CD4-positive, alpha-beta T cell (primary cell): ENCODE results near the gene RYR3. TPM values are rescaled to one million over a fixed set of nuclear protein-coding genes. Genes with fewer than 3 reads are reported as not detected.

Source experiments
- ATAC-seq: fragments of 200-7000 bp; cut with Tn5 transposase; one replicate; pipeline ENCODE4 v1.10.0; 2022; ENCODE audit warnings: mild to moderate bottlenecking; ENCODE audit not compliant: poor library complexity
- CTCF ChIA-PET: fragments of 350-600 bp; sonication (Branson Sonifier 250); formaldehyde crosslinking; loops from one replicate; lab custom pipeline; 2021; ENCODE audit warnings: antibody characterized with exemption, inconsistent platforms; lab: Charles Lee
- POLR2A ChIA-PET: fragments of 350-600 bp; sonication (Branson Sonifier 250); formaldehyde crosslinking; loops from one replicate; lab custom pipeline; 2021; ENCODE audit warnings: antibody characterized with exemption, inconsistent platforms; lab: Charles Lee
- DNase-seq, 14 experiments: peaks; one replicate each; pipeline ENCODE4 v3.0.0-alpha.2; 2013 to 2020; ENCODE audit warnings: mixed read lengths in 2 of 14
- H3K27ac ChIP-seq, 2 donors: one replicate each; pipeline versions ENCODE4 v1.5.1 to v1.7.0; 2013; ENCODE audit warnings: low read length in 2 of 2, low read depth in 1 of 2, mild to moderate bottlenecking in 1 of 2
- H3K27me3 ChIP-seq, 2 experiments: 1 replicate in 1 of 2; 2 replicates in 1 of 2; pipeline versions ENCODE4 v1.6.1 to v1.7.0; 2013; ENCODE audit warnings: low read length in 2 of 2, control low read depth in 1 of 2, mild to moderate bottlenecking in 1 of 2, moderate library complexity in 1 of 2; ENCODE audit not compliant: insufficient read depth in 2 of 2, control insufficient read depth in 1 of 2
- H3K36me3 ChIP-seq: one replicate; pipeline ENCODE4 v1.6.1; 2013; ENCODE audit warnings: low read length, control low read depth; ENCODE audit not compliant: insufficient read depth
- H3K4me1 ChIP-seq: one replicate; pipeline ENCODE4 v1.6.1; 2013; ENCODE audit warnings: low read length, control low read depth; ENCODE audit not compliant: insufficient read depth
- H3K4me3 ChIP-seq: one replicate; pipeline ENCODE4 v1.5.1; 2013; ENCODE audit warnings: mild to moderate bottlenecking, low read length, moderate library complexity
- H3K9me3 ChIP-seq, 2 experiments: 1 replicate in 1 of 2; 2 replicates in 1 of 2; pipeline versions ENCODE4 v1.6.1 to v1.7.0; 2013; ENCODE audit warnings: low read length in 2 of 2, mild to moderate bottlenecking in 2 of 2, control low read depth in 1 of 2, moderate library complexity in 1 of 2; ENCODE audit not compliant: control insufficient read depth in 1 of 2, insufficient read depth in 1 of 2
- H3K27ac Mint-ChIP-seq: one replicate; pipeline ENCODE4 v1.8.0; 2020; ENCODE audit warnings: mixed read lengths
- H3K27me3 Mint-ChIP-seq: one replicate; pipeline ENCODE4 v1.8.0; 2021; ENCODE audit warnings: mixed read lengths
- H3K36me3 Mint-ChIP-seq: one replicate; pipeline ENCODE4 v1.8.0; 2021; ENCODE audit warnings: low read depth, mixed read lengths
- H3K4me1 Mint-ChIP-seq: one replicate; pipeline ENCODE4 v1.8.0; 2021; ENCODE audit warnings: low read depth, mixed read lengths
- H3K4me3 Mint-ChIP-seq: one replicate; pipeline ENCODE4 v1.8.0; 2020; ENCODE audit warnings: mild to moderate bottlenecking, mixed read lengths
- H3K9me3 Mint-ChIP-seq: one replicate; pipeline ENCODE4 v1.8.0; 2020; ENCODE audit warnings: mixed read lengths
- CTCF ChIP-seq: fragments of 200-600 bp; IDR thresholded peaks from one replicate; pipeline ENCODE4 v1.8.0; 2022; ENCODE audit warnings: antibody characterized with exemption, mild to moderate bottlenecking
- intact Hi-C, 2 experiments: fragments of 100-400 bp; cut with DNase I in 1 of 2; cut with micrococcal nuclease in 1 of 2; formaldehyde crosslinking; loops; one replicate each; pipeline versions ENCODE4 v1.15.1 to v1.9.0; 2023 to 2025; cut with DNase I, micrococcal nuclease
- total RNA-seq, 174 experiments: library from RNA in 2 of 174; stranded (reverse) in 2 of 174; gene quantifications; one replicate each; pipeline ENCODE4 v1.2.3 and lab custom pipeline; 2021 to 2026

Gene RYR3
- total RNA-seq, 2 experiments from 2014 or later, result not detected

DNA sequence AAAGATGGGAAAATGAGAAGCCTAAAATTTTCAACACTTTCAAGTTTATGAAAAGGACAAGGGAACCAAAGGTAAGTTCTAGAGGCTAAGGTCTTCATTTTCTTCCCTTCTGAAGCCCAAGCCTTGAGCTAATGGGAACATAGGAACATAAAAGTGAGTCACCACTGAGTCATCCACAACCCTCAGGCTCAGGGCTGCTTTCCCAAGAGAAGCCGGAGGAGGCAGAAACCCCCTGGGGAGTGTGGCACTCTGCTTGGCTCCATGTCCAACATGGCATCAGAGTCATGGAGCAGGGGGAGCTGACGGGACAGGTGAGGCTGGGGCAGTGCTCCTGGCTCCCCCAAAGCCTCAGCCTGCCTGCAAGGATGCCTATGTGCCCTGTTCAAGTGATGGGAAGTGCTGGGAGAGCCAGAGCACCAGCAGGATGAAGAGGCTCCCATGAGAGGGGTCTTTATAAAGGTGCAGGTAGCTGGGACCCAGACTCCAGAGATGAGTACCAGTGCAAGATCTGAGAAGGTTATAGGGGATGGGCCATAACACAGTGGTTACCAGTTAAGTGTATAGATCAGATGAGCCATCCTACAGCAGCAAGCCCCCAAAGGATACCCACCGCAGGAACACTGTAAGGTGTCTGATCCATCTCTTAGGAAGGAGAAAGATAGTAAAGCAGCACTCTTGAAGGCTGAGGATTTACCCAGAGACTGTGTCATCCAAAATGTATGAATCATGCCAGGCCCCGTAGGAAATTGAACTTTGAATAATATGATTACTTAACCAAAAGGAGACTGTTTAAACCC, 31.8 kb upstream of the RYR3 start:
- Mint-ChIP-seq H3K36me3 (no peaks in the 10 kb centered on the region), H3K4me1 (no peaks in the 10 kb centered on the region), H3K9me3 (peaks cover 2% of the 10 kb centered on the region), H3K27me3 (peaks cover 25% of the 10 kb centered on the region), H3K27ac (no peak overlapping the region), H3K4me3 (no peak overlapping the region)
- Histone ChIP-seq H3K9me3 (peaks cover 0 to 12% of the 10 kb centered on the region in 2 experiments), H3K4me1 (no peaks in the 10 kb centered on the region), H3K27ac (no peak overlapping the region), H3K27me3 (no peaks in the 10 kb centered on the region), H3K36me3 (no peaks in the 10 kb centered on the region), H3K4me3 (no peak overlapping the region)
- TF ChIP-seq CTCF, result no peak
- no peak for ATAC-seq
- ChIA-PET POLR2A (no interaction called here), CTCF (interaction anchor here (0.8 kb wide), 1 partner anchor 11 kb away, joined by 3 read pairs; no protein-coding TSS in a partner anchor)
- no peak for DNase-seq
- intact Hi-C loops, result no loop called here

DNA sequence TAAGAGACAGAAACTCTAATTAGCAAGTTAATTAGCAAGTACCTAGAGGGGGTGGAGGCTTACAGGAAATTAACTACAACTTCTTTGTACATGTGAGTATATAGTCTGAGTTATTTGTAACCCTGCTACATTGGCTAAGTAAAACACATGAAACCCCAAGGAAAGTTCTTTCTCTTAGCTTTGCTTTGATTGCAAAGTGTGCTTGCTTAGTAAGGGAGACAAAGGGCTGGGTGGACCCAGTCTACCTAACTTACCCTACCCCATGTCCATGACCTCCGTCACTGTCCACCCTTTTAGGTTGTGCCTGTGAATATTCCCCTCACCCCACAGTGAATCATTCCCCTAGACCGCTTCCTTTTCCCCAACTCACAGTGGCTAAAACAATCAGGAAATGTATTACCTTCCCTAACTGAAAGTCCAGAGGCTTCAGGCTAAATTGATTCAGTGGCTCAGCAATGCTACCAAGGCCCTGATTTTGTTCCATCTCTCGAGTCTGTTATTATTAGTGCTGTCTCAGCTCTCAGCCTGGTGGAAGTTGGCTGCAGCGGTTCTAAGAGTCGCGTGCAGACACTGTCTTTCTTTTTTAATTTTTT, 31.1 kb upstream of the RYR3 start:
- Mint-ChIP-seq H3K36me3 (no peaks in the 10 kb centered on the region), H3K4me1 (no peaks in the 10 kb centered on the region), H3K27me3 (peaks cover 23% of the 10 kb centered on the region), H3K9me3 (no peaks in the 10 kb centered on the region), H3K4me3 (no peak overlapping the region), H3K27ac (no peak overlapping the region)
- Histone ChIP-seq H3K9me3 (peaks cover 0 to 11% of the 10 kb centered on the region in 2 experiments), H3K4me1 (no peaks in the 10 kb centered on the region), H3K27ac (no peak overlapping the region), H3K27me3 (no peaks in the 10 kb centered on the region), H3K36me3 (no peaks in the 10 kb centered on the region), H3K4me3 (no peak overlapping the region)
- intact Hi-C loops, result no loop called here
- ATAC-seq (no peak), DNase-seq (no peak)
- CTCF ChIA-PET, result no interaction called here
- TF ChIP-seq CTCF, result no peak
- POLR2A ChIA-PET, result no interaction called here

GRCh38 chr15:33282226-33283020, 28.3 kb upstream of the RYR3 start:
- Mint-ChIP-seq H3K4me1 (no peaks in the 10 kb centered on the region), H3K9me3 (no peaks in the 10 kb centered on the region), H3K27me3 (peaks cover 14% of the 10 kb centered on the region), H3K36me3 (no peaks in the 10 kb centered on the region), H3K27ac (no peak overlapping the region), H3K4me3 (no peak overlapping the region)
- ATAC-seq (no peak), DNase-seq (no peak)
- Histone ChIP-seq H3K27ac (no peak overlapping the region), H3K36me3 (no peaks in the 10 kb centered on the region), H3K9me3 (peaks cover 0 to under 1% of the 10 kb centered on the region in 2 experiments), H3K4me3 (no peak overlapping the region), H3K27me3 (no peaks in the 10 kb centered on the region), H3K4me1 (no peaks in the 10 kb centered on the region)
- TF ChIP-seq CTCF, result no peak
- ChIA-PET POLR2A (no interaction called here), CTCF (no interaction called here)
- intact Hi-C loops, result no loop called here
